Heart left ventricle (tissue), 16 donors: ENCODE measurements around the gene TRIM15. TPM values are rescaled to one million over a fixed set of nuclear protein-coding genes. Genes with fewer than 3 reads are reported as not detected.

Source experiments
- ATAC-seq, 4 donors: fragments of 200-7000 bp; cut with Tn5 transposase; one replicate each; pipeline ENCODE4 v1.9.1; 2020 to 2022; ENCODE audit warnings: moderate library complexity in 4 of 4, mild to moderate bottlenecking in 3 of 4, moderate number of reproducible peaks in 1 of 4
- DNase-seq, 5 donors: peaks; one replicate each; pipeline ENCODE4 v3.0.0-alpha.2; 2020
- H3K27ac ChIP-seq, 12 donors: fragments of 200-600 bp; sonication (generic) in 4 of 12; one replicate each; pipeline versions ENCODE4 v1.5.0 to v1.8.0; 2016 to 2022; ENCODE audit warnings: mild to moderate bottlenecking in 2 of 12
- H3K27me3 ChIP-seq, 9 donors: fragments of 200-600 bp; sonication (generic) in 2 of 9; one replicate each; pipeline versions ENCODE4 v1.5.1 to v1.8.0; 2016 to 2022; ENCODE audit warnings: mild to moderate bottlenecking in 3 of 9
- H3K36me3 ChIP-seq, 9 donors: fragments of 200-600 bp; sonication (generic) in 2 of 9; one replicate each; pipeline versions ENCODE4 v1.5.0 to v1.8.0; 2018 to 2022; ENCODE audit warnings: mild to moderate bottlenecking in 2 of 9
- H3K4me1 ChIP-seq, 12 donors: fragments of 200-600 bp; sonication (generic) in 4 of 12; one replicate each; pipeline versions ENCODE4 v1.5.0 to v1.8.0; 2016 to 2022; ENCODE audit warnings: mild to moderate bottlenecking in 3 of 12
- H3K4me3 ChIP-seq, 12 donors: fragments of 200-600 bp; sonication (generic) in 4 of 12; one replicate each; pipeline versions ENCODE4 v1.5.0 to v1.8.0; 2017 to 2022; ENCODE audit warnings: mild to moderate bottlenecking in 9 of 12, moderate library complexity in 4 of 12
- H3K9me3 ChIP-seq, 12 donors: fragments of 200-600 bp; sonication (generic) in 4 of 12; one replicate each; pipeline versions ENCODE4 v1.5.0 to v1.8.0; 2016 to 2022; ENCODE audit warnings: mild to moderate bottlenecking in 1 of 12
- POLR2A ChIP-seq, 2 donors: fragments of 450-650 bp; IDR thresholded peaks; one replicate each; pipeline ENCODE4 v1.6.1; 2017; ENCODE audit warnings: antibody characterized with exemption in 2 of 2, mild to moderate bottlenecking in 2 of 2, moderate library complexity in 2 of 2
- WGBS, 4 donors: extraction: QIAGEN DNeasy Blood & Tissue Kit in 2 of 4; methylation state at CpG; one replicate each; pipeline versions ENCODE4 v1.1.5 to v1.1.7; 2013 to 2018; 5-methylcytosine and 5-hydroxymethylcytosine counted together
- intact Hi-C, 10 donors: fragments of 100-400 bp; cut with DNase I; formaldehyde crosslinking; loops; one replicate each; pipeline versions ENCODE4 v1.11.1 to v1.14.2; 2022
- polyA plus RNA-seq, 2 donors: library from polyadenylated mRNA; stranded (reverse); fragments of 200-250 nt; gene quantifications; one replicate each; pipeline ENCODE4 v1.2.3, GENCODE V29; 2013
- total RNA-seq, 9 donors: library from RNA; depleted of rRNA in 2 of 9; stranded (reverse); fragments of >200 nt in 2 of 9; fragmentation: NEBNext Ultra II Directional in 3 of 9; extraction: Animal tissue kit (Norgen Biotek cat#: 25700) in 3 of 9; gene quantifications; one replicate each; pipeline versions ENCODE4 v1.1.0 to v1.2.4, GENCODE V29; 2016 to 2023
- TF ChIP-seq, protein P1 (sequence below), 12 donors: fragments of 200-600 bp; sonication (generic) in 4 of 12; IDR thresholded peaks; one replicate each; pipeline versions ENCODE4 v1.5.0 to v1.8.0; 2018 to 2022; ENCODE audit warnings: antibody characterized with exemption in 12 of 12, mild to moderate bottlenecking in 5 of 12
- donor health status: ischemic (EF 13 %, LVEDD 7.1; RV severe dilation, severe dysfunction).
- donor health status: healthy with polysubstance abuse.
- donor health status: DM: no; HTN: yes; CAD: no.
- donor health status: DM: no; HTN: no; CAD: no.
- donor health status: ischemic (EF 25% LVEDD 6.9; RV normal size, moderate dysfunction).
- donor health status: ischemic (EF 25% LVEDD 5.7; RV mildly dilated, moderate dysfunction).
- donor health status: healthy.
- donor health status: DM: yes; HTN: yes; CAD: no.
- donor health status: ischemic (EF 35%, LVEDD 5.7; RV mildly dilated, moderate dysfunction).
- donor health status: nonischemic (EF 11% LVEDD 7.7; RV severe dilation, severe dysfunction).
- donor health status: DM: yes; HTN: yes; CAD: no.
- donor health status: PGD.
- donor health status: ischemic (EF 29% LVEDD 5.4; RV normal size, mild dysfunction).
- donor health status: nonischemic (EF 23%, LVEDD 6.1; RV moderate dilation, normal function).

TRIM15 gene
- total and polyA plus RNA-seq, 11 donors = not detected

DNA sequence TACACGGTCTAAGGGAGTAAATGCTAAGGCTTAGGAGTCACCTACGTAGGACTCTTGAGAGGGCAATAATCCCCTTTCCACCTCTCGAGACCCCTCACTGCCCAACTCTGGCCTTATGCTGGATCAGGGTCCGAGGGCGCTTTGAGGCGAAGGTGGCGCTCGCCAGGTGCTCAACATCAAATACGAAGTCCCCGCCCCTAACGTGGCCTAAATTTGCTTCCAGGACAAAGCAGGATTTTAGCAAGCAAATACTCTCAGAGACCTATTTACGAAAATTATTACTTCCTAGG lies 50.3 kb downstream of the TRIM15 start:
- no peaks in the 10 kb centered on the region for H3K9me3 ChIP-seq
- intact Hi-C loops = loop anchor here in 3 of 10 donors (5.0 to 10.0 kb wide), 3 partner anchors 111 to 181 kb away; partner anchors contain the start of gene TRIM39 (in 3 of the 3)
- H3K4me1 ChIP-seq = peaks cover 0 to 40% (median 27%) of the 10 kb centered on the region in 12 donors
- peak overlapping the region; percentile 55 to 98 (median 83) for H3K4me3 ChIP-seq
- H3K27me3 ChIP-seq = no peaks in the 10 kb centered on the region
- ATAC-seq = no peak
- H3K36me3 ChIP-seq = no peaks in the 10 kb centered on the region
- TF ChIP-seq POLR2A (IDR thresholded peaks at IDR 0.05) = no peak
- TF ChIP-seq, protein P1, sequence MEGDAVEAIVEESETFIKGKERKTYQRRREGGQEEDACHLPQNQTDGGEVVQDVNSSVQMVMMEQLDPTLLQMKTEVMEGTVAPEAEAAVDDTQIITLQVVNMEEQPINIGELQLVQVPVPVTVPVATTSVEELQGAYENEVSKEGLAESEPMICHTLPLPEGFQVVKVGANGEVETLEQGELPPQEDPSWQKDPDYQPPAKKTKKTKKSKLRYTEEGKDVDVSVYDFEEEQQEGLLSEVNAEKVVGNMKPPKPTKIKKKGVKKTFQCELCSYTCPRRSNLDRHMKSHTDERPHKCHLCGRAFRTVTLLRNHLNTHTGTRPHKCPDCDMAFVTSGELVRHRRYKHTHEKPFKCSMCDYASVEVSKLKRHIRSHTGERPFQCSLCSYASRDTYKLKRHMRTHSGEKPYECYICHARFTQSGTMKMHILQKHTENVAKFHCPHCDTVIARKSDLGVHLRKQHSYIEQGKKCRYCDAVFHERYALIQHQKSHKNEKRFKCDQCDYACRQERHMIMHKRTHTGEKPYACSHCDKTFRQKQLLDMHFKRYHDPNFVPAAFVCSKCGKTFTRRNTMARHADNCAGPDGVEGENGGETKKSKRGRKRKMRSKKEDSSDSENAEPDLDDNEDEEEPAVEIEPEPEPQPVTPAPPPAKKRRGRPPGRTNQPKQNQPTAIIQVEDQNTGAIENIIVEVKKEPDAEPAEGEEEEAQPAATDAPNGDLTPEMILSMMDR (IDR thresholded peaks at IDR 0.05) = no peak
- WGBS, 4 donors = 0 to 1% (median 0%) methylated on average over 10 to 12 of the region's 12 CpGs
- peak overlapping the region; percentile 85 to 99 (median 97) for H3K27ac ChIP-seq
- DNase-seq = no peak

- Histone ChIP-seq H3K27ac (peak overlapping the region; percentile 85 to 99 (median 97)), H3K36me3 (no peaks in the 10 kb centered on the region), H3K9me3 (no peaks in the 10 kb centered on the region), H3K4me1 (peaks cover 0 to 38% (median 27%) of the 10 kb centered on the region in 12 donors), H3K27me3 (no peaks in the 10 kb centered on the region), H3K4me3 (peak overlapping the region; percentile 55 to 98 (median 83))
- ATAC-seq = peak; percentile 84 to 92 (median 90)
- intact Hi-C loops = loop anchor here in 5 of 10 donors (1.0 to 10.0 kb wide), 5 partner anchors 111 to 181 kb away; partner anchors contain the start of gene TRIM39 (in 5 of the 5)
- WGBS, 4 donors = 0 to 4% (median 1%) methylated on average over 9 to 45 of the region's 45 CpGs
- peak; percentile 88 to 93 (median 90) for DNase-seq
- TF ChIP-seq, protein P1 (IDR thresholded peaks at IDR 0.05) = no peak
- peak in 1 of 2 donors; percentile 63 for TF ChIP-seq POLR2A (IDR thresholded peaks at IDR 0.05)
Observed at GRCh38 chr6:30213957-30214656, 50.8 kb downstream of the TRIM15 start.

GRCh38 chr6:30214657-30214982 lies 51.3 kb downstream of the TRIM15 start:
- TF ChIP-seq, protein P1 (IDR thresholded peaks at IDR 0.05) = no peak
- no peak for TF ChIP-seq POLR2A (IDR thresholded peaks at IDR 0.05)
- Histone ChIP-seq H3K27ac (peak overlapping the region in 11 of 12 donors; percentile 91 to 99 (median 97)), H3K4me1 (peaks cover 0 to 38% (median 28%) of the 10 kb centered on the region in 12 donors), H3K4me3 (peak overlapping the region; percentile 55 to 98 (median 83)), H3K27me3 (no peaks in the 10 kb centered on the region), H3K9me3 (no peaks in the 10 kb centered on the region), H3K36me3 (no peaks in the 10 kb centered on the region)
- 67 to 80% (median 71%) methylated on average over 13 to 14 of the region's 14 CpGs for WGBS, 4 donors
- ATAC-seq (no peak), DNase-seq (no peak)
- intact Hi-C loops = loop anchor here in 5 of 10 donors (1.0 to 10.0 kb wide), 5 partner anchors 110 to 180 kb away; partner anchors contain the start of gene TRIM39 (in 5 of the 5)

DNA sequence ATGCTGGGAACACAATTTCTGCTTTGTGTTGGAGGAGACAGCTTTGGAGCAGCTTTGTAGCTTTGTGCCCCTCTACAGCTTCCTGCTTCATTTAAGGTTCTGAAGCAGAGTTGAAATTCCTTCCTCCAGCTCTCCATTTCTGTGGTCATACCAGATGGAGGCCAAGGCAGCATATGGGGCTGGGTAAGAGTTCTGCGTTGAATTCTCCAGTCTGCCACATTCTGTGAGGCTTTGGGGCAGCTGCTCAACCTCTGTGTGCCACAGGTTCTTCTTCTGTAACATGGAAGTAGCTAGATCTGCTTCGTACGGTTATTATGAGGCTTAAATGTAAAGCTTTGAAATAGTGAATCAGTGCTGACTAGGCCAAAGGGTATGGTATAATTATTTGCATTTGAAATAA lies 52.8 kb downstream of the TRIM15 start:
- TF ChIP-seq, protein P1 (IDR thresholded peaks at IDR 0.05) = no peak
- no peak for TF ChIP-seq POLR2A (IDR thresholded peaks at IDR 0.05)
- no peaks in the 10 kb centered on the region for H3K27me3 ChIP-seq
- DNase-seq (no peak), ATAC-seq (no peak)
- intact Hi-C loops = loop anchor here in 8 of 10 donors (5.0 to 10.0 kb wide), 4 partner anchors 109 to 181 kb away; partner anchors contain the start of gene TRIM39 (in 2 of the 8)
- H3K9me3 ChIP-seq = no peaks in the 10 kb centered on the region
- H3K4me1 ChIP-seq = peaks cover 0 to 25% (median 19%) of the 10 kb centered on the region in 12 donors
- no peaks in the 10 kb centered on the region for H3K36me3 ChIP-seq
- WGBS, 4 donors = 65 to 83% (median 75%) methylated on average over 3 of the region's 3 CpGs
- H3K4me3 ChIP-seq = no peak overlapping the region
- H3K27ac ChIP-seq = no peak overlapping the region
